Measurements from ENCODE around the gene MAP3K15. TPM values are rescaled to one million over a fixed set of nuclear protein-coding genes. Genes with fewer than 3 reads are reported as not detected.

Gene MAP3K15
- total RNA-seq, 1 experiment from 2014 or later: 1.3 TPM

DNA sequence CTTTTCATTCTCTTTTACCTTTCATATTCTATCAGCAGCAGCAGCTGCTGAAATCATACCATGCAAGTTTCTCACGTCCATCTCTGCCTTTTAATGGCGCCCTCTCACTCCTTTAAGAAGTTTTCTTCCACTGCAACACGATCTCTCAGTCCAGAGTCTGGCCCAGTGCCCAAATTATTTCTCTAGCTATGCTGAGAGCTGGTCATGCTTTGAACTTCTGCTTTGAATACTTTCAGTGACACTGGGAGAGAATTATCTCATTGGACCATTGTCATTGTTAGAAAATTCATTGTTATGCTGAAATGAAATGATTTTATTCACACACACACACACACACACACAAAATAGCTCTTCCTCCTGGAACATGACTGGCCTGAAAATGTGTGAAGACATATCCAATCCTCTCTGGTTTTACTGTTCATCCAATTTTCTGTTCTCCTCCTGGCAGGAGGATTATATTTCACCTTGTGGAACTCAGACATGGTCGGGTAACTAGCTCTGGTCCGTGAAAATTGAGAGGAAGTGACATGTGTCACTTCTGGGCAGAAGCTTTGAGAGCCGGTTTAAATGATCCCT, 172.9 kb downstream of the MAP3K15 start:
- Histone ChIP-seq H3K36me3 (ENCODE audit: control insufficient read depth in 1 of 2, insufficient read depth in 2 of 2, low read length in 2 of 2) (no peaks in the 10 kb centered on the region), H3K4me1 (ENCODE audit: control insufficient read depth in 1 of 2, insufficient read depth in 2 of 2, low read length in 2 of 2) (peaks cover 3 to 14% of the 10 kb centered on the region in 2 experiments; a peak in 3 of 4 replicates), H2AFZ (ENCODE audit: low read depth, low read length, poor library complexity, severe bottlenecking) (peak overlapping the region; percentile 16), H3K4me3 (replicated peaks in 1 of 2; ENCODE audit: low read depth in 1 of 2, low read length in 2 of 2) (no peak overlapping the region), H3K9ac (ENCODE audit: low read length) (no peak overlapping the region), H3K9me2 (ENCODE audit: insufficient read depth) (no peaks in the 10 kb centered on the region), H4K20me1 (ENCODE audit: insufficient read depth) (no peaks in the 10 kb centered on the region), H3K27me3 (ENCODE audit: insufficient read depth, low read length) (no peaks in the 10 kb centered on the region), H3K4me2 (ENCODE audit: low read length) (peak overlapping the region; percentile 80), H3K79me2 (ENCODE audit: insufficient read depth, low read length) (peaks cover 34% of the 10 kb centered on the region), H3K27ac (ENCODE audit: low read depth, low read length) (no peak overlapping the region), H3K9me3 (ENCODE audit: control insufficient read depth in 1 of 2, insufficient read depth in 1 of 2, low read depth in 1 of 2, low read length in 2 of 2) (no peaks in the 10 kb centered on the region)
- no peak for ATAC-seq
- no TSS peak for BruUV-seq (replicated peaks)
- ChIA-PET CTCF (interaction anchor here (0.7 kb wide), 1 partner anchor 950 kb away, joined by 3 read pairs; no protein-coding TSS in a partner anchor), RAD21 (ENCODE audit: low non-redundant PET in 1 of 2, low total read pairs in 2 of 2, uncharacterized antibody in 2 of 2, unreplicated experiment in 2 of 2) (no interaction called here), POLR2A (no interaction called here)
- TF ChIP-seq, protein P1, sequence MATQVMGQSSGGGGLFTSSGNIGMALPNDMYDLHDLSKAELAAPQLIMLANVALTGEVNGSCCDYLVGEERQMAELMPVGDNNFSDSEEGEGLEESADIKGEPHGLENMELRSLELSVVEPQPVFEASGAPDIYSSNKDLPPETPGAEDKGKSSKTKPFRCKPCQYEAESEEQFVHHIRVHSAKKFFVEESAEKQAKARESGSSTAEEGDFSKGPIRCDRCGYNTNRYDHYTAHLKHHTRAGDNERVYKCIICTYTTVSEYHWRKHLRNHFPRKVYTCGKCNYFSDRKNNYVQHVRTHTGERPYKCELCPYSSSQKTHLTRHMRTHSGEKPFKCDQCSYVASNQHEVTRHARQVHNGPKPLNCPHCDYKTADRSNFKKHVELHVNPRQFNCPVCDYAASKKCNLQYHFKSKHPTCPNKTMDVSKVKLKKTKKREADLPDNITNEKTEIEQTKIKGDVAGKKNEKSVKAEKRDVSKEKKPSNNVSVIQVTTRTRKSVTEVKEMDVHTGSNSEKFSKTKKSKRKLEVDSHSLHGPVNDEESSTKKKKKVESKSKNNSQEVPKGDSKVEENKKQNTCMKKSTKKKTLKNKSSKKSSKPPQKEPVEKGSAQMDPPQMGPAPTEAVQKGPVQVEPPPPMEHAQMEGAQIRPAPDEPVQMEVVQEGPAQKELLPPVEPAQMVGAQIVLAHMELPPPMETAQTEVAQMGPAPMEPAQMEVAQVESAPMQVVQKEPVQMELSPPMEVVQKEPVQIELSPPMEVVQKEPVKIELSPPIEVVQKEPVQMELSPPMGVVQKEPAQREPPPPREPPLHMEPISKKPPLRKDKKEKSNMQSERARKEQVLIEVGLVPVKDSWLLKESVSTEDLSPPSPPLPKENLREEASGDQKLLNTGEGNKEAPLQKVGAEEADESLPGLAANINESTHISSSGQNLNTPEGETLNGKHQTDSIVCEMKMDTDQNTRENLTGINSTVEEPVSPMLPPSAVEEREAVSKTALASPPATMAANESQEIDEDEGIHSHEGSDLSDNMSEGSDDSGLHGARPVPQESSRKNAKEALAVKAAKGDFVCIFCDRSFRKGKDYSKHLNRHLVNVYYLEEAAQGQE (IDR thresholded peaks at IDR 0.05; ENCODE audit: low read depth): no peak
- no peak for TF ChIP-seq CEBPB (IDR thresholded peaks at IDR 0.05; ENCODE audit: low read depth)
- no peak for TF ChIP-seq ZNF274 (IDR thresholded peaks at IDR 0.05; ENCODE audit: low read depth, low read length)
- no peak for TF ChIP-seq EZH2phosphoT487 (IDR thresholded peaks at IDR 0.05; ENCODE audit: borderline replicate concordance)
- TF ChIP-seq, protein P2, sequence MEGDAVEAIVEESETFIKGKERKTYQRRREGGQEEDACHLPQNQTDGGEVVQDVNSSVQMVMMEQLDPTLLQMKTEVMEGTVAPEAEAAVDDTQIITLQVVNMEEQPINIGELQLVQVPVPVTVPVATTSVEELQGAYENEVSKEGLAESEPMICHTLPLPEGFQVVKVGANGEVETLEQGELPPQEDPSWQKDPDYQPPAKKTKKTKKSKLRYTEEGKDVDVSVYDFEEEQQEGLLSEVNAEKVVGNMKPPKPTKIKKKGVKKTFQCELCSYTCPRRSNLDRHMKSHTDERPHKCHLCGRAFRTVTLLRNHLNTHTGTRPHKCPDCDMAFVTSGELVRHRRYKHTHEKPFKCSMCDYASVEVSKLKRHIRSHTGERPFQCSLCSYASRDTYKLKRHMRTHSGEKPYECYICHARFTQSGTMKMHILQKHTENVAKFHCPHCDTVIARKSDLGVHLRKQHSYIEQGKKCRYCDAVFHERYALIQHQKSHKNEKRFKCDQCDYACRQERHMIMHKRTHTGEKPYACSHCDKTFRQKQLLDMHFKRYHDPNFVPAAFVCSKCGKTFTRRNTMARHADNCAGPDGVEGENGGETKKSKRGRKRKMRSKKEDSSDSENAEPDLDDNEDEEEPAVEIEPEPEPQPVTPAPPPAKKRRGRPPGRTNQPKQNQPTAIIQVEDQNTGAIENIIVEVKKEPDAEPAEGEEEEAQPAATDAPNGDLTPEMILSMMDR (IDR thresholded peaks at IDR 0.05 in 2 of 3, conservative IDR thresholded peaks at IDR 0.05 in 1 of 3; ENCODE audit: borderline replicate concordance in 1 of 3, insufficient read depth in 1 of 3, low read depth in 2 of 3, low read length in 2 of 3): no peak
- TF ChIP-seq ELF1 (IDR thresholded peaks at IDR 0.05; ENCODE audit: borderline replicate concordance, low read depth): no peak
- no peak for TF ChIP-seq YY1 (IDR thresholded peaks at IDR 0.05; ENCODE audit: extremely low read depth, insufficient replicate concordance, low read depth, low read length)
- TF ChIP-seq SIN3A (IDR thresholded peaks at IDR 0.05; ENCODE audit: low read depth): no peak
- TF ChIP-seq, protein P3, sequence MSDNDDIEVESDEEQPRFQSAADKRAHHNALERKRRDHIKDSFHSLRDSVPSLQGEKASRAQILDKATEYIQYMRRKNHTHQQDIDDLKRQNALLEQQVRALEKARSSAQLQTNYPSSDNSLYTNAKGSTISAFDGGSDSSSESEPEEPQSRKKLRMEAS (IDR thresholded peaks at IDR 0.05): no peak
- TF ChIP-seq, protein P4, sequence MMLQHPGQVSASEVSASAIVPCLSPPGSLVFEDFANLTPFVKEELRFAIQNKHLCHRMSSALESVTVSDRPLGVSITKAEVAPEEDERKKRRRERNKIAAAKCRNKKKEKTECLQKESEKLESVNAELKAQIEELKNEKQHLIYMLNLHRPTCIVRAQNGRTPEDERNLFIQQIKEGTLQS (IDR thresholded peaks at IDR 0.05): no peak
- TF ChIP-seq SRF (IDR thresholded peaks at IDR 0.05; ENCODE audit: low read depth): no peak
- DNase-seq (ENCODE audit: low read depth, low spot score): no peak
- intact Hi-C loops (cut with micrococcal nuclease): no loop called here

All from HCT116 (cell line).